Psoas muscle (tissue), 8 donors: Measurements from ENCODE around the gene PHAX. TPM values are rescaled to one million over a fixed set of nuclear protein-coding genes. Genes with fewer than 3 reads are reported as not detected.

Experiments
- ATAC-seq, 4 donors: fragments of 200-7000 bp; cut with Tn5 transposase; one replicate each; pipeline ENCODE4 v1.9.1; 2020; ENCODE audit warnings: moderate library complexity in 3 of 4, mild to moderate bottlenecking in 2 of 4
- DNase-seq, 2 donors: peaks; one replicate each; pipeline ENCODE4 v3.0.0-alpha.2; 2020
- H3K27ac ChIP-seq: fragments of 200-600 bp; one replicate; pipeline ENCODE4 v1.8.0; 2022
- H3K27me3 ChIP-seq, 3 donors: fragments of 200-600 bp in 1 of 3; one replicate each; pipeline versions ENCODE4 v1.6.1 to v1.8.0; 2013 to 2022; ENCODE audit warnings: low read length in 2 of 3, mild to moderate bottlenecking in 2 of 3, moderate library complexity in 1 of 3; ENCODE audit not compliant: insufficient read depth in 3 of 3
- H3K36me3 ChIP-seq, 2 donors: fragments of 200-600 bp in 1 of 2; one replicate each; pipeline versions ENCODE4 v1.6.1 to v1.8.0; 2013 to 2022; ENCODE audit warnings: low read depth in 1 of 2, mild to moderate bottlenecking in 1 of 2, moderate library complexity in 1 of 2; ENCODE audit not compliant: insufficient read depth in 1 of 2
- H3K4me1 ChIP-seq: fragments of 200-600 bp; one replicate; pipeline ENCODE4 v1.8.0; 2022
- H3K4me3 ChIP-seq: fragments of 200-600 bp; one replicate; pipeline ENCODE4 v1.8.0; 2022; ENCODE audit warnings: mild to moderate bottlenecking
- H3K9me3 ChIP-seq: fragments of 200-600 bp; one replicate; pipeline ENCODE4 v1.8.0; 2022
- WGBS, 3 donors: extraction: QIAGEN DNeasy Blood & Tissue Kit; methylation state at CpG; one replicate each; pipeline versions ENCODE4 v1.1.6 to v1.1.7; 2013; 5-methylcytosine and 5-hydroxymethylcytosine counted together
- intact Hi-C, 2 donors: fragments of 100-400 bp; cut with DNase I; formaldehyde crosslinking; loops; one replicate each; pipeline versions ENCODE4 v1.11.0 to v1.14.2; 2022
- polyA plus RNA-seq, 3 donors: library from polyadenylated mRNA; stranded (reverse); fragments of 200-250 nt; gene quantifications; one replicate each; pipeline ENCODE4 v1.2.3, GENCODE V29; 2013
- total RNA-seq, 4 donors: library from RNA; stranded (reverse); fragmentation: NEBNext Ultra II Directional in 2 of 4; extraction: Animal tissue kit (Norgen Biotek cat#: 25700) in 2 of 4; gene quantifications; one replicate each; pipeline versions ENCODE4 v1.2.1 to v1.2.4, GENCODE V29; 2021 to 2023
- TF ChIP-seq, protein P1 (sequence below): fragments of 200-600 bp; IDR thresholded peaks from one replicate; pipeline ENCODE4 v1.8.0; 2022; ENCODE audit warnings: antibody characterized with exemption
- donor health status: healthy with polysubstance abuse.
- donor health status: DM: no; HTN: no; CAD: no; lungs with moderate emphysema.
- donor health status: Bipolar disorder and iron deficiency.
- donor health status: healthy.
- donor health status: DM: yes; HTN: yes; CAD: no.
- donor health status: DM: no; HTN: no; CAD: no.
- donor health status: DM: no; HTN: no; CAD: no.
- donor health status: DM: yes; HTN: yes; CAD: no.

The PHAX gene
- total and polyA plus RNA-seq, 7 donors = 25.6 to 53.0 (median 32.2) TPM

GRCh38 chr5:126583761-126584160, 17.0 kb upstream of the PHAX start:
- Histone ChIP-seq H3K4me3 (no peak overlapping the region), H3K27ac (no peak overlapping the region), H3K9me3 (no peaks in the 10 kb centered on the region), H3K27me3 (no peaks in the 10 kb centered on the region), H3K4me1 (no peaks in the 10 kb centered on the region), H3K36me3 (peaks cover 0 to 68% of the 10 kb centered on the region in 2 donors)
- no peak for DNase-seq
- intact Hi-C loops = no loop called here
- ATAC-seq = no peak
- WGBS, 3 donors = 93 to 95% (median 93%) methylated on average over 3 of the region's 3 CpGs
- TF ChIP-seq, protein P1, sequence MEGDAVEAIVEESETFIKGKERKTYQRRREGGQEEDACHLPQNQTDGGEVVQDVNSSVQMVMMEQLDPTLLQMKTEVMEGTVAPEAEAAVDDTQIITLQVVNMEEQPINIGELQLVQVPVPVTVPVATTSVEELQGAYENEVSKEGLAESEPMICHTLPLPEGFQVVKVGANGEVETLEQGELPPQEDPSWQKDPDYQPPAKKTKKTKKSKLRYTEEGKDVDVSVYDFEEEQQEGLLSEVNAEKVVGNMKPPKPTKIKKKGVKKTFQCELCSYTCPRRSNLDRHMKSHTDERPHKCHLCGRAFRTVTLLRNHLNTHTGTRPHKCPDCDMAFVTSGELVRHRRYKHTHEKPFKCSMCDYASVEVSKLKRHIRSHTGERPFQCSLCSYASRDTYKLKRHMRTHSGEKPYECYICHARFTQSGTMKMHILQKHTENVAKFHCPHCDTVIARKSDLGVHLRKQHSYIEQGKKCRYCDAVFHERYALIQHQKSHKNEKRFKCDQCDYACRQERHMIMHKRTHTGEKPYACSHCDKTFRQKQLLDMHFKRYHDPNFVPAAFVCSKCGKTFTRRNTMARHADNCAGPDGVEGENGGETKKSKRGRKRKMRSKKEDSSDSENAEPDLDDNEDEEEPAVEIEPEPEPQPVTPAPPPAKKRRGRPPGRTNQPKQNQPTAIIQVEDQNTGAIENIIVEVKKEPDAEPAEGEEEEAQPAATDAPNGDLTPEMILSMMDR = no peak

- H3K4me3 ChIP-seq = no peak overlapping the region
- ATAC-seq = no peak
These were observed 13.0 kb upstream of the PHAX start for GRCh38 chr5:126587551-126588390.

GRCh38 chr5:126589536-126590297, 11.0 kb upstream of the PHAX start:
- peaks cover 8% of the 10 kb centered on the region for H3K4me1 ChIP-seq
- DNase-seq (no peak), ATAC-seq (no peak)
- 95 to 97% (median 96%) methylated on average over 27 to 28 of the region's 28 CpGs for WGBS, 3 donors
- H3K9me3 ChIP-seq = no peaks in the 10 kb centered on the region
- TF ChIP-seq, protein P1 = no peak
- no peaks in the 10 kb centered on the region for H3K27me3 ChIP-seq
- no peak overlapping the region for H3K27ac ChIP-seq
- intact Hi-C loops = loop anchor here in 1 of 2 donors (5.0 kb wide), 1 partner anchor 237 kb away; no protein-coding TSS in a partner anchor
- peaks cover 0 to 25% of the 10 kb centered on the region in 2 donors for H3K36me3 ChIP-seq
- H3K4me3 ChIP-seq = no peak overlapping the region

More at GRCh38 chr5:126587551-126588390, 13.0 kb upstream of the PHAX start:
- TF ChIP-seq, protein P1 = no peak
- DNase-seq = no peak
- Histone ChIP-seq H3K27me3 (no peaks in the 10 kb centered on the region), H3K4me1 (no peaks in the 10 kb centered on the region), H3K9me3 (no peaks in the 10 kb centered on the region), H3K36me3 (peaks cover 0 to 41% of the 10 kb centered on the region in 2 donors), H3K27ac (no peak overlapping the region)
- WGBS, 3 donors = 70 to 83% (median 78%) methylated on average over 9 of the region's 9 CpGs
- intact Hi-C loops = no loop called here

GRCh38 chr5:126591549-126591948, 9.2 kb upstream of the PHAX start:
- TF ChIP-seq, protein P1 = no peak
- WGBS, 3 donors = 94 to 100% (median 98%) methylated on average over 1 of the region's 1 CpG
- ATAC-seq (no peak), DNase-seq (no peak)
- Histone ChIP-seq H3K27ac (no peak overlapping the region), H3K4me3 (no peak overlapping the region), H3K27me3 (no peaks in the 10 kb centered on the region), H3K9me3 (no peaks in the 10 kb centered on the region), H3K4me1 (peaks cover 8% of the 10 kb centered on the region), H3K36me3 (peaks cover 0 to 20% of the 10 kb centered on the region in 2 donors)
- intact Hi-C loops = loop anchor here in 1 of 2 donors (5.0 kb wide), 1 partner anchor 239 kb away; no protein-coding TSS in a partner anchor
